ENCODE measurements around the gene ANGPT4.
"Not testable (repeated sequence)": the region's sequence is repeated elsewhere in the genome, so short reads cannot be mapped to it uniquely, and the experiment has no call there.

ANGPT4 gene

DNA sequence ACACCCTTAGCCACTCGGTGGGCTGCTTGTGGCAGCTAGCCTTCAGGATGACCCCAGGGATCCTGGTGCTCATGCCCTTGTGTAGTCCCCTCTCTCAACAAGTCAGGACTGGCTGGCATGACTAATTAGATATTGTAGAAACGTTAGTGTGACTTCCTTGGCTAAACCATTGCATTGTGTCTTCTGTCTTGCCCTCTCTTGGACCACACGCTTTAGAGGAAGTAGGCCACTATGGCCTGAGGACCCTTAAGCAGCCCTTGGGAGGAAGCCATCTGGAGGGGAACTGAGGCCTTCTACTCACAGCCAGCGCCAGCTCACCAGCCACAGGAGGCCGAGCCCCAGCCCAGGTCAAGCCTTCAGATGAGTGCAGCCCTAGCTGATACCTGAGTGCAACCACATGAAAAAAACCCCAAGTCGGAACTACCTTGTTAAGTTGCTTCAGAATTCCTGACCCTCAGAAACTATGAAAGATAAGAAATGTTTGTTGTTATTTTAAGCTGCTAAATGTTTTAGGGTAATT, 10.1 kb downstream of the ANGPT4 start:
- no peak for DNase-seq (ENCODE audit: low read depth)

DNA sequence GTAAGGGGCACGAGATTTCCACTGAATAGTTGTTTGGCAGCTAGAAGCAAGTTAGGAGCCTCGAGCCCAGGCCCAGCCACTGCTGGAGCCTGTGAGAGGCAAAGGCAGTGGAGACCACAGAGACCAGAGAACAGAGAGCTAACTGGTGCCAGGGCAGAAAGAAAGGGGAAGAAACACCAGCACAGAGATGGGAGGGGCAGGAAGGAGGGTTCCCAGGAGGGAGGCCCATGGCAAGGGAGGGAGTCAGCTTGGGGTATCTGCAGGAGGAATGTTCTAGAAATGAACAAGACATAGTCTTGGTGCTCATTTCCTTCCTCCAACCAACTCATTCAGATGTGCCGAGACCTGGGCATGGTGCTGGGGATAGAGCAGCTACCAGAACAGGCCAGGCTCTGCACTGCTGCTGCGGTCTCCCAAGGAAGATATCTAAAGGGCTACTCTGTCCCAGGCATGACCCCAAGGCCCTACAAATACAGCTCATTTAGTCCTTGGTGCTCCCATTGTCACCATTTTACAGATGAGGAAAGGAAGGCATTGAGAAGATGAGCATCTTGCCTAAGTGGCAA, 10.7 kb downstream of the ANGPT4 start:
- DNase-seq (ENCODE audit: low read depth): no peak

DNA sequence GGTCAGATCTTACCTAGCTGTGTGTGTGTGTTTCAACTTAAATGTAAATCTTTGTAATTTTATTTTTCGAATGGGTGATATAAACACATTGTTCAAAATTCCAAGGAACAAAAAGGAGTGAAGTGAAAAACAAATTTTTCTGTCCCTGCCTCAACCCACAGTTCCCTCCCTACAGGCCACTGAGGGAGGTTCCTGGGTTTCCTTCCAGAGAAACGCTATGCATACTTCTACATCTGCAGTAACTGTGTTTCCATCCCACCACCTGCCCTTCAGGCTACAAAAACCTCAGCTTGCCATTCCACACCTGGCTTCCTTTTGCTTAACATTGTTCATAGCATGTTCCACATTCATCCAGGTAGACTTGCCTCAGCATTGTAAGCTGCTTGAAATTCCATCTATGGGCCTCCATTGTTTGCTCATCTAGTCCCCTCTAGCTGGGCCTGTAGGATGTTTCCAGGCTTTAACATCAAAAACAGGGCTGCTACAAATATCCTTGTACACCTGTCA, 12.0 kb downstream of the ANGPT4 start:
- DNase-seq (ENCODE audit: low read depth): no peak

DNA sequence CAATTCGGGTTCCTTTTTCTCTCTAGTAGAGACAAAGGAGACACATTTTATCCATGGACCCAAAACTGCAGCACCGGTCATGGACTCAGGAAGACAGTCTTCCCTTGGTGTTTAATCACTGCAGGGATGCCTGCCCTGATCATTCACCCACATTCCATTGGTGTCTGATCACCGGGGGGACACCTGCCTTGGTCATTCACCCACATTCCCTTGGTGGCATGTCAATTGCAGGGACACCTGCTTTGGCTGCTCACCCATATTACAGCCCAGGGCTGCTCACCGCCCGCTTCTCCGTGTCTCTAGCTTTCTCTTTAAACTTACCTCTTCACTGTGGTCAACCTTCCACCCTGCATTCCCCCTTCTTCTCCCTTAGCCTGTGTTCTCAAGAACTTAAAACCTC, 18.7 kb downstream of the ANGPT4 start:
- not testable (repeated sequence) for DNase-seq (ENCODE audit: low read depth)

DNA sequence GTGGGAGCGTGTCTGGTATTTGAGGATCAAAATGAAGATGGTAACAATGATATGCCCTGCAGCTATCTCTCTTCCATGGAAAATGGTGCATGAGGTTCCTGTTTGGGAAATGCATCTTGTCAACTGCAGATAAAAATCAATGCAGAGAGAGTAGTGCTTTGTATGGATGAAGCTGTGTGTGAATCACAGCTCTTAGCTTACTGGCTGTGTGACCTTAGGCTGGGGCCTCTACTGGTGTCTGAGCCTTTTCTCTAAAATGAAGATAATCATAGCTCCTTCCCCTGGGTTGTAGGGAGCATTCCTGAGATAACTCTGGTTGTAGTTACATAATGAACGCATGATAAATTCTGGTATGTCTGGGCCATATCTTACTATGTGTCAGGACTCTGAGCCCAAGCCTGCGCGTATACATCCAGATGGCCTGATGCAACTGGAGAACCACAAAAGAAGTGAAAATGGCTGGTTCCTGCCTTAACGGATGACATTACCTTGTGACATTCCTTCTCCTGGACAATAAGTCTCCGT, 19.6 kb downstream of the ANGPT4 start:
- DNase-seq (ENCODE audit: low read depth): no peak

DNA sequence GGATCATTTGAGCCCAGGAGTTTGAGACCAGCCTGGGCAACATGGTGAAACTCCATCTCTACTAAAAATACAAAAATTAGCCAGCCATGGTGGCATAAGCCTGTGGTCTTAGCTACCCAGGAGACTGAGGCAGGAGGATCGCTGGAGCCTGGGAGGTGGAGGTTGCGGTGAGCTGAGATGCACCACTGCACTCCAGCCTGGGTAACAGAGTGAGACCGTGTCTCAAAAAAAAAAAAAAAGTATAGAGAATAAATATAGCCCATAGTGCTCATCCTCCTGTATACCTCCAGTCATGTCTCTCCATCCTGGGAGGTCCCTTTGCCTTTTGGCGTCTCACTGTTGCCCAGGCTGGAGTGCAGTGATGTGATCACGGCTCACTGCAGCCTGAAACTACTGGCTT, 23.8 kb downstream of the ANGPT4 start:
- not testable (repeated sequence) for DNase-seq (ENCODE audit: low read depth)

DNA sequence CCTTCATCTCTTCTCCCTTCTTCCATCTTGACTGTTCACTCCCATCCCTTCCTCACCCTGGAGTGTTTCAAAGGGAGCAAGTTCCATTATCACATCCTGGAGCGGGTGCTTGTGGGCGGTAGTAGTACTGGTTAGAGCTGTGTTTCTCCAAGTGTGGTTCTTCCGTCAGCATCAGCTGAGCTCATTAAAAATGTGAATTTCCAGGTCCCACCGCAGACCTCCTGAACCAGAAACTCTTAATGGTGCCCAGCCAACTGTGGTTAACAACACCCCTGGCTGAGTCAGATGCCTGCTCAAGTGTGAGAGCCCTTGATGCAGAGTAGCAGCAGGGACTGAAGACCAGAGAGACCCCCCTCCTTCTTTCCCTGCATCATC, 24.4 kb downstream of the ANGPT4 start:
- DNase-seq (ENCODE audit: low read depth): no peak

DNA sequence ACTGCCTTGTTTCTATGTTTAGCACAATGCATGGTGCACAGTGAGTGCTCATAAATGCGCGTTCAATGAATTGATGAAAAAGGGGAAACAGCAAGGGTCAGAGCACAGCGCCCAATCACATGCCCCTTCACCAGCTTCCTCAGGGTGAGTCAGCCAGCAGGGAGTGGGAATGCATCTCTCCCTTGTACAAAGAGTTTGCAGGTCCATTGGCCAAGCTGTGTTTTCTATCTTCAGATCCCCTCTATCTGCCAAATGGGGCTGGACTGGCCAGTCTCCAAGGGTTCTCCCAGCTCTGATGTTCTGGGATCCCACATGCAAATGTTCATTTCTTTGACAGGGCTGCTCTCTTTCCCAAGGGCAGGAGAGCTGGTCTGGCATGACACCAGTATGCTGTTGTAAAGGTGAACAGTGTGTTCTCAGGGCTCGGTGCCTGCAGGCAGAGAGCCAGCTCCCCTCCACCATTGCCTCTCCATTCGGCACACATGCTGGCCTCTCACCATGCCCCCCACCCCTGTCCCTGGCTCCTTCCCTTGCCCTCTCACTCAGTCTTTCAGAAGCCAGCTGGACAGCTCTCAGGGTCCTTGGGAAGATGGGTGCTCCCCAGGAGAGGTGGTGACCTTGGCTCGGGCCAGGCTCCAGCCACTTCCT, 25.0 kb downstream of the ANGPT4 start:
- DNase-seq (ENCODE audit: low read depth): no peak

DNA sequence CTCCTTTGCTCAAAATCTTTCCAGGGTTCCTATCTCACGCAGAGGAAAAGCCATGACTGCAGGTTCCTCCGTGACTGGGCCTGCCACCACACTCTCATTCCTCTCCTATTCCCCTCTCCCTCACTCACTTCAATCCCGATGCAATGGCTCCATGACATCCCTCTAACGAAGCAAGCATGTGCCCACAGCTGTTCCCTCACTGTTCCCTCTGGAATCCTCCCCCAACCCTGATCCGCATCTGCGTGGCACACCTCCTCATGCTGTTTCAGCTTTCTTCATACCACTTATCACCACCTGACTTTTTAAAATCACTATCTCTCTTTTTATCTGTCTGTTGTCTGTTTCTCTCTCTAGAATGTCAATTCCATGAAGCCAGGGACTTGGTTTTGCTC, 25.5 kb downstream of the ANGPT4 start:
- no peak for DNase-seq (ENCODE audit: low read depth)

DNA sequence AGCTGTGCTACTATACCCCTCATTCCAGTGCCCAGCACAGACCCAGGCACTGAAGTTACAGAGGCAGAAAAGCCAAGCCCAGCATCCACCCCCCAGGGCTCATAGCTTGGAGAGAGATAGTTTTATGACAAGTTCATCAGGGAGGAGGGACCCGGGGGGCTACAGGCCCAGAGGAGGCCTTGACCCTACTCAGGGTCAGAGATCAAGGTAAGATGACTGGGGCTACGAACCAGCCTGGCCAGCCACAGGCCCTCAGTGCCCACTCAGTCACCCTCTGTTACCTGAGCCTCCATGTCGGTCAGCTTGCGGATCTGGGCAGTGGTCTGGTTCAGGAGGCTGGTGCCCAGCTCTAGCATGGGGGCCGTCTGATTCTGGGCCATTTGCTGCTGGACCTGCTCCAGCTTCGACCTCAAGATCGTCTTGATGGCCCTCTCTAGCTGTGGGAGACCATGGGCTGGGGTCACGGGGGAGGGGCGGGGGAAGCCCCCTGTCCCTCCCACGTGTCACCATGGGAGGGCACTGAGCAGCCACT, 26.1 kb downstream of the ANGPT4 start:
- DNase-seq (ENCODE audit: low read depth): no peak

DNA sequence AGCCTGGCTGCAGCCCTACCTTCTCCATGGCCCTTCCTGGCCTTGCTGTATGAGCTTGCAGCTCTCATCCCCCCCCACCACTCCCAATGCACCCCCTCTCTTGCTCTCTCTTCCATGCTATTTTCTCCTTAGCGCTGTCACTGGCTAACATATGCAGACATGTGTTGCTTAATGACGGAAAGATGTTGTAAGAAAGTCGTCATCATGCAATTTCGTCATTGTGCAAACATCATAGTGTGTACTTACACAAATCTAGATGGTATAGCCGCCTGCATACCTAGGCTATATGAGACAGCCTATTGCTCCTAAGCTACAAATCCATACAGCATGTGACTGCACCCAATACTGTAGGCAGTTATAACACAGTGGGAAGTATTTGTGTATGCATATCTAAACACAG, 27.0 kb downstream of the ANGPT4 start:
- no peak for DNase-seq (ENCODE audit: low read depth)

DNA sequence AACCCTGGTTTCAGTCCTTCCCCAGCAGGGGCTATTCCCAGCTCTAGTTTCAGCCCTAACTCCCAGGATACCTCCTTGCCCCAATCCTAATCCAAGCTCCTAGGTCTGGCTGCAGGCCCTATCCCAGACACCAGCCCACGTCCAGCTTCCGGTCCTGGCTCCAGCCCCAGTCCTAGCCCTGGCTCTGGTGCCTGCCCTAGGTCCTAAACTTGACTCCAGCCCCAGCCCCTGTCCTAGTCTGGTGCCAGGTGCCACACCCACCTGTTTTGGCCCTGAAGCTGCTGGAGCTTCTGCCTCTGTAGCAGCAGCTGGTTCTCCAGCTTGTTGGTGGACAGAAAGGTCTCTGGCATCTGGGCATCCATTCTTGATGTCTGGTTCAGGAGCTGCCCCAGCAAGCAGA, 28.1 kb downstream of the ANGPT4 start:
- no peak for DNase-seq (ENCODE audit: low read depth)

DNA sequence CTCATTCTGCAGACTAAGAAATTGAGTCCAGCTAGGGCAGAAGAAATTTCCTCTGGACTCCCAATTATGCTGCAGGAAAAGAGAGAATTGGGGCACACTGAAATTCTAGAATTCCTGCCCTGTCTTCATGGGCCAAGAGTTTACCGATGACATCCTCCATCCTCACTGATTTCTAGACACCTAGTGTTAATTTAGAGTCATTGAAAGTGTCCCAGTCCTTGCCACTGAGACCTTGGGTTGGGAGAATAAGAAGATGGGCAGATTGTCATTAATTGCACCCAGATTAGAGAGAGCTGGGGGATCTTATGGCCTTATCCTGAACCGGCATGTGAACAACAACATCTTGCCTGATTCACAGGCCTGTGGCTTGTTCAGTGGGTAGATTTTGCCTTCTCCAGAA, 29.0 kb downstream of the ANGPT4 start:
- DNase-seq (ENCODE audit: low read depth): no peak

DNA sequence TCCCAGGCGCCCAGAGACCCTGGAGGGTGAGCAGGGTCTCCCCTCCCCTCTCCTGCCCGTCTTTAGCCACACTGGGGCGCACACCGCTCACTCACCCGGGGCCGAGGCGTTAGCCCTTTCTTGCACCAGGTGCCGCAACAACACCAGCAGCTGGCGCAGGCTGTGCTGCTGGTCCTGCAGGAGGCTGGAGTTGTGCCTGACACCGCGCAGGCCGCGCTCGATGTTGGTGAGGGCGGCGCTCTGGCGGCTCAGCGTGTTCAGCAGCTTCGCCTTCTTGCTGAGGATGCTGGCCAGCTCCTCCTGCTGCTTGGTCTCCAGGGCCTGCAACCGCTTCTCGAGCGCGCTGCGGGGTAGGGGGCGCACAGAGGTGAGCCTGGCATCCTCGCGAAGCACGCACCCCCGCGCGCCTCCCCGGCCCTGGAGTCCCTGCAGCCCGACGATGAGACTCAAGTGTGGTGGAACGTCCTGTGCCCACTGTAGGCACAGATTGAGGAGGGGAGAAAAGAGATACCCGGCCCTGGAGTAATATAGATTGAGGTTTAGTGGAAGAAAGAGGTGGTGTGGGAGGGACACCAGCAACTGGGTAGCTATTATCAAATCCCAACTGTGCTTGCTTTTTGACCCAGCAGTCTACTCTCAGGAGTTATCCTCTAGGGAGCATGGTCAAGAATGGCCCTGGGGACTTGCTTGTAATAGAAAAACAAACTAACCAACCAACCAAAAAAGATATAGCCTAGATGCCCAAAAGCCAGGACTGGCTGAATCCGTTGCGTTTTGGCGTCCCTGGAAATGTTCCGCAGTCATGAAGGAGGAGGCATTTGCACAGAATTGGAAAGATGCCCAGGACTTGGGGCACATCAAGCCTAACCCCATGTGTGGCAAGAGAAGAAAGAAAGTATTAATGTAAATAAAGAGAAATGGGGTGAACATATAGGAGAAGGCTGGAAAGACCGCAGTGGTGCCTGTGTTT, 30.9 kb downstream of the ANGPT4 start:
- no peak for DNase-seq (ENCODE audit: low read depth)

DNA sequence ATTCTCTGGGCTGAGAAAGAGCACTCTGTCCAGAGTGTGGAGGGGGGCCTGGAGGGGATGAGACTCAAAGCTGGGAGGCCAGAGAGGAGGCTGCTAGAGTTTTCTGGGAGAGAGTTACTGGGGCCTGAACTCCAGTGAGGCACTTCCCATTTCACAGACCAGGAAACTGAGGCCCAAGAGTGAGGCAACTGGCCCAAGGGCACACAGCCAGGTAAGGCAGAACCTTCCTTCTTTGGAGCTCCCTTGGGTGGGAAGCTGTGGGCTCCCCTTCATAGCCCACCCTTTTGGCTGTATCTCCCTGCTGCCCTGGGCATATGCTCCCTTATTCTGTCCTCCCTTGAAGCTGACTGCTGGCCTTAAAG, 34.4 kb downstream of the ANGPT4 start:
- no peak for DNase-seq (ENCODE audit: low read depth)

DNA sequence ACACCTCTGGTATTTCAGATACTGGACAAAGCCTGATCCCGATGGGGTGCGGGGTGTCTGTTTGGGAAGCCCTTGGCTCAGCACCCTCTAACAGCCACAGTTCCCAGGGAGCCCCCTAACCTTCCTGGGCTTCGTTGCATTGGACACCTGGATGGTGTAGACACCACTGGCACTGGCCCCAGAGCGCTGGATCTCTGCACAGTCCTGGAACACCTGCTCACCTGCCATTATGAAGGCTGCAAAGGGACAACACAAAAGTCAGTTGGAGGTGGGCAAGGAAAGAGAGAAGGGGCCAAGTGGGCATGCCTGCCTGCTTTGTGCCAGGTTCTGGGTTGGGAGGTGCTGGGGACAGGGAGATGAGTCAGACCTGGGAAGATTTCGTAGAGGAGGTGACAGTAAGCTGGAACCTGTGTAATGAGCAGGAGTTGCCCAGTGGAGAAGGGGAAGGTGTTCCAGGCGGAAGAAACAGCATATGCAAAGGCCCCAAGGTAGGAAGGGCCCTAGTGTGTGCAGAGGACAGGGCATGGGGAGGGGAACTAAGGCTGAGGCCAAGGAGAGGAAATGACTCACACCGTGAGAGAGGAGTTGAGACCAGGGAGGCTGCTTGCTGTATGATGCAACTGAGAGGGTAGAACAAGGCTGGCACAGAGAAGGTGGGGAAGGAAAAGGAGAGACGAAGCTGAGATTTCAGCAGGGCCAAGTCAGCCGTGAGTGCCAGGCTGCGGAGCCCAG, 34.9 kb downstream of the ANGPT4 start:
- peak; percentile 5 for DNase-seq (ENCODE audit: low read depth)

DNA sequence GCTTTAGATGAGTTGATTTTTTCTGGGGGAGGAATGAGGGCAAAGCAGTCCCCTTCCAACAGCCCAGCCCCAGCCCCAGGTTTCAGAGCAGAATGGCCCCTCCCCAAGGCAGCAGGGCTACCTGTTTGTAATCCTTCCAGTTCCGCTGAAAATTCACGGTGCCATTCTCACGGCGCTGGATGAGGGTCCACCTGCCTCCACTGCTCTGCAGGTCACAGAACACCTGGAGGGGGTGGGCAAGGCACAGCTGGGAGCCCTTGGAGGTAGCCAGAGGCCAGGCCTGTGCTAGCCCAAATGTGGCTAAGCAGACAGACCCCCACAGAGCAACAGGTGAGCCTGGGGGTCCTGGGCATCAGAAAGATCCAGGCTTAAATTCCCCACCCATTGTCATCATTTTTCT, 36.5 kb downstream of the ANGPT4 start:
- DNase-seq (ENCODE audit: low read depth): no peak

DNA sequence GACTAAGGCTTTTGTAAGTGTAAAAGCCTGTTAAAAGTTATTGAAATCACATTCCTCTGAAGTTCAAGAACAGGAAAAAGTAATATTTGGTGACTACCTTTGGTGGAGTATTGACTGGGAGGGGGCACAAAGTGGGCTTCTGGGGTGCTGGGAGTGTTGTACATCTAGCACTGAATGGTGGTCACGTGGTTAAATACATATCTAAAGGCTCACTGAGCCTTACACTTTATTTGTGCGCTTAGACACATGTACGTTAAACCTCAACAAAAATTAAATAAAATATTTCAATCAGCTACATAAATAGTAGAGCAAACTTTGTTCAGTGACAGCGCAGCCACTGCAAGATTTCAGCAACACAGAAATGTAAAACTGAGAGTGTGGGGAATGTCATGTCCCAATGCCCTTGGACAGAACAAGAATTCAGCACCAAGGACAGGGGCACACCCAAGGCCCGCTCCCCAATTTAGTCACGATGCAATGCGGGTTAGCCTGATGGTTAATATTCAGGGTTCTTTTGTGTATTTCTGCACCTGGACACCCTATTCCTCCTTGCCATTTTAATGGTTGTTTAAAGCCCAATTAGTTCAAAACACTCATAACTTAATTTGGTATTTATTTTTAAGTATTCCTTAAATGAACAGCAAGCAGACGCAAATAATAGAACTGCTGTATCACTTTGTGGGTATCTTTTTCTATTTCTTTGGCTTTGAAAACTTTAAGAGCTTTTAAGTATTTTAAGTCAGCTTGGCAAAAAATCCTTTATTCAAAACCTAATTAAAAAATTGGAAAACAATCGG, 37.4 kb downstream of the ANGPT4 start:
- no peak for DNase-seq (ENCODE audit: low read depth)

DNA sequence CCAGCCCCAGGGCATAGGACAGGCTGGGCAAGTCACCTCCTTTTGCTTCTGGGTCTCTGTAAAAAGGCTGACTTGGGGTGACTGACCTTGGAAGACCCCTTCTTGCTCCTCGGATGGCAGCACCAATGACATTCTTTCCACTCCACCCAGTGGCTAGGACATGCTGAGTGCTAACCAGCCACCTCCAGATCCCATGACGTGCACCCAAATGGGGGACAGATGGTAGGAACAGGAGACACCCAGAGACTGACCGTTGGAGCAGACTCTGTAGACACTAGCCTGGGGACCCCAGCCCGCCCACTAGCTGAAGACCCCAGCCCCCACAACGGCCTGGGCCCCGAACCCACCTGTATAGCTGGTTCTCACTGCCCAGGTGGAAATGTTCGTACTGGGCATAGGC, 38.3 kb downstream of the ANGPT4 start:
- no peak for DNase-seq (ENCODE audit: low read depth)

DNA sequence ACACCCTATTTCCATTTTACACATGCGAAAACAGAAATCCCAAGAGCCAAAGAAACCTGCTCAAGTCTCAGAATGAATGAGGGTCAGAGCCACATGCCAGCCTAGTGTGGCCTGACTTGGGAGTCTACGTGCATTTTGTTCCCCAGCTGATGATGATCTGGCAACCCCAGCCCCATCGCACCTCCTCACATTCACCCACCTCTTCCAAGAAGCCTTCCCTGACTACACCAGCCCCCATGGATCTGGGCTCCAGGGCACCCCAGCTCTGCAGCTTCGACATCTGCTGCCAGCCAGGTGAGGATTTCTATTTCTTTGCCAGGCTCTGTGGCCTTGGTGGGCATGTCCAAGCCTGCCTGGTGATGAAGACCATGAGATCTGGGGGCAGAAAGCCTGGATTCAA, 41.0 kb downstream of the ANGPT4 start:
- no peak for DNase-seq (ENCODE audit: low read depth)

All from activated gamma-delta T cell treated with anti-CD3 and anti-CD28 coated beads, Interleukin-2, amount 50 U/mL, for 16 hours (primary cell).